Tibial artery (tissue), 4 donors: Measurements from ENCODE around the gene NUDT16L1.

Experiments
- DNase-seq, 2 donors: peaks; one replicate each; pipeline ENCODE4 v3.0.0-alpha.2; 2019
- H3K27ac ChIP-seq, 2 donors: fragments of 200-600 bp; sonication (generic) in 1 of 2; 1 replicate in 1 of 2; 2 replicates in 1 of 2; pipeline ENCODE4 v1.5.1; 2018 to 2019; ENCODE audit warnings: mild to moderate bottlenecking in 1 of 2
- H3K27me3 ChIP-seq, 2 donors: fragments of 200-600 bp; sonication (generic) in 1 of 2; one replicate each; pipeline versions ENCODE4 v1.5.1 to v1.6.0; 2016 to 2019
- H3K36me3 ChIP-seq, 3 donors: fragments of 200-600 bp; sonication (generic) in 2 of 3; one replicate each; pipeline ENCODE4 v1.5.1; 2016 to 2019; ENCODE audit warnings: mild to moderate bottlenecking in 2 of 3
- H3K4me1 ChIP-seq, 4 donors: fragments of 200-600 bp; sonication (generic) in 2 of 4; 1 replicate in 3 of 4; 2 replicates in 1 of 4; pipeline ENCODE4 v1.5.1; 2016 to 2019
- H3K4me3 ChIP-seq, 2 donors: fragments of 200-600 bp; sonication (generic) in 1 of 2; 1 replicate in 1 of 2; 2 replicates in 1 of 2; pipeline ENCODE4 v1.5.1; 2018 to 2019; ENCODE audit warnings: mild to moderate bottlenecking in 2 of 2
- H3K9me3 ChIP-seq, 3 donors: fragments of 200-600 bp; sonication (generic) in 1 of 3; one replicate each; pipeline ENCODE4 v1.5.1; 2016 to 2019
- CTCF ChIP-seq, 2 experiments: fragments of 200-600 bp in 1 of 2; fragments of 450-650 bp in 1 of 2; IDR thresholded peaks; one replicate each; pipeline ENCODE4 v1.5.1; 2017 to 2019; ENCODE audit warnings: antibody characterized with exemption in 2 of 2, mild to moderate bottlenecking in 1 of 2, moderate library complexity in 1 of 2
- intact Hi-C: fragments of 100-400 bp; cut with DNase I; formaldehyde crosslinking; loops from one replicate; pipeline ENCODE4 v1.15.0; 2023; ENCODE audit warnings: low total_unique reads

Gene NUDT16L1

GRCh38 chr16:4744555-4745273, 51.4 kb downstream of the NUDT16L1 start:
- H3K27ac ChIP-seq, result no peak overlapping the region
- intact Hi-C loops, result loop anchor here (5.0 kb wide), 1 partner anchor 203 kb away; no protein-coding TSS in a partner anchor
- H3K9me3 ChIP-seq, result no peaks in the 10 kb centered on the region
- peaks cover 0 to 15% (median 10%) of the 10 kb centered on the region in 4 donors for H3K4me1 ChIP-seq
- H3K27me3 ChIP-seq, result peaks cover 0 to 15% of the 10 kb centered on the region in 2 donors
- no peak overlapping the region for H3K4me3 ChIP-seq
- TF ChIP-seq CTCF (IDR thresholded peaks at IDR 0.05), result no peak
- H3K36me3 ChIP-seq, result peaks cover 0 to 15% (median under 1%) of the 10 kb centered on the region in 3 donors
- no peak for DNase-seq

GRCh38 chr16:4745274-4745569, 51.9 kb downstream of the NUDT16L1 start:
- no peak for TF ChIP-seq CTCF (IDR thresholded peaks at IDR 0.05)

More at GRCh38 chr16:4745274-4745569, 51.9 kb downstream of the NUDT16L1 start:
- Histone ChIP-seq H3K27ac (no peak overlapping the region), H3K27me3 (peaks cover 0 to 15% of the 10 kb centered on the region in 2 donors), H3K4me3 (no peak overlapping the region), H3K4me1 (peaks cover 0 to 15% (median 10%) of the 10 kb centered on the region in 4 donors), H3K9me3 (no peaks in the 10 kb centered on the region), H3K36me3 (peaks cover 0 to 20% (median 5%) of the 10 kb centered on the region in 3 donors)
- no peak for DNase-seq
- intact Hi-C loops, result loop anchor here (5.0 kb wide), 1 partner anchor 202 kb away; no protein-coding TSS in a partner anchor
